A549 treated with Mapracorat at 1 μM for 4 hours (cell line): ENCODE data around the gene MS4A4A. TPM values are rescaled to one million over a fixed set of nuclear protein-coding genes. Genes with fewer than 3 reads are reported as not detected.

ENCODE experiments used
- total RNA-seq: library from RNA; stranded (reverse); fragments of 200-300 nt; extraction: Qiagen RNA extraction; gene quantifications from 5 replicates; pipeline ENCODE4 v1.2.3, GENCODE V29; 2022

Gene MS4A4A
- not detected in 5 replicates for total RNA-seq

GRCh38 chr11:60280412-60280811 is at the start of gene MS4A4A:
TSS of gene MS4A4A (plus strand) at chr11:60280666. CDS start at chr11:60280676, 10 bp downstream.

GRCh38 chr11:60242740-60243239 is 37.7 kb upstream of the MS4A4A start, which contains the start of gene MS4A4E:
TSS of gene MS4A4E (minus strand) at chr11:60243137. CDS start at chr11:60230055, 13,082 bp downstream.

GRCh38 chr11:60326955-60327354 is 46.5 kb downstream of the MS4A4A start, which contains the start of gene MS4A6E:
TSS of gene MS4A6E (plus strand) at chr11:60327255. CDS start at chr11:60334896, 7,641 bp downstream.

Other genes starting within 250 kb of the MS4A4A start
- not detected in 5 replicates for gene OOSP2, start 240.3 kb upstream of the MS4A4A start, total RNA-seq
- gene MS4A3, start 224.0 kb upstream of the MS4A4A start, total RNA-seq: not detected in 5 replicates
- gene MS4A2, start 192.0 kb upstream of the MS4A4A start, total RNA-seq: not detected in 5 replicates
- not detected in 5 replicates for gene MS4A6A, start 97.6 kb upstream of the MS4A4A start, total RNA-seq
- not detected in 5 replicates for gene MS4A4E, start 37.5 kb upstream of the MS4A4A start, total RNA-seq
- not detected in 5 replicates for gene MS4A6E, start 46.6 kb downstream of the MS4A4A start, total RNA-seq
- not detected in 5 replicates for gene MS4A7, start 97.9 kb downstream of the MS4A4A start, total RNA-seq
- gene MS4A14, start 115.8 kb downstream of the MS4A4A start, total RNA-seq: not detected in 5 replicates
- gene MS4A5, start 148.9 kb downstream of the MS4A4A start, total RNA-seq: not detected in 5 replicates
- not detected in 5 replicates for gene MS4A1, start 175.2 kb downstream of the MS4A4A start, total RNA-seq
- not detected in 5 replicates for gene MS4A12, start 212.1 kb downstream of the MS4A4A start, total RNA-seq
- gene MS4A13, start 234.7 kb downstream of the MS4A4A start, total RNA-seq: not detected in 5 replicates